GM19035 (cell line): ENCODE data around the gene ABRAXAS1.
"Not testable (repeated sequence)": the region's sequence is repeated elsewhere in the genome, so short reads cannot be mapped to it uniquely, and the experiment has no call there.

ENCODE experiments used
- ATAC-seq: cut with Tn5 transposase; IDR thresholded peaks from one replicate; pipeline ENCODE4 v1.9.1; 2021; ENCODE audit not compliant: unreplicated experiment

ABRAXAS1 gene

GRCh38 chr4:83484500-83485461, at the start of gene ABRAXAS1:
Gene ABRAXAS1 (minus strand): TSS chr4:83485100. CDS start chr4:83485072, 28 bp downstream.
- ATAC-seq = peak; percentile 96

DNA sequence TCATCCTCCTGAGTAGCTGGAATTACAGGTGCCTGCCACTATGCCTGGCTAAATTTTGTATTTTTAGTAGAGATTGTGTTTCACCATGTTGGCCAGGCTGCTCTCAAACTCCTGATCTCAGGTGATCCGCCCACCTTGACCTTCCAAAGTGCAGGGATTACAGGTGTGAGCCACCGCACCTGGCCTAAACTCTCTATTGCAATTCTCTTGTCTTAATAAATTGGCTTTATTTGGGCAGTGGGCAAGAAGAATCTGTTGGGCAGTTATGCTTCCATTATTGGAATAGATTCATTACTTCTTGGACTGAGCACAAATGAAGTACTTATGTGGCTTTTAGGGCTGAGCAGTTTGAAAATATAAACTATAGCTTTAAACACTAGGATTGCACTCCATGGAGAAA, 42.8 kb upstream of the ABRAXAS1 start:
- ATAC-seq = no peak

DNA sequence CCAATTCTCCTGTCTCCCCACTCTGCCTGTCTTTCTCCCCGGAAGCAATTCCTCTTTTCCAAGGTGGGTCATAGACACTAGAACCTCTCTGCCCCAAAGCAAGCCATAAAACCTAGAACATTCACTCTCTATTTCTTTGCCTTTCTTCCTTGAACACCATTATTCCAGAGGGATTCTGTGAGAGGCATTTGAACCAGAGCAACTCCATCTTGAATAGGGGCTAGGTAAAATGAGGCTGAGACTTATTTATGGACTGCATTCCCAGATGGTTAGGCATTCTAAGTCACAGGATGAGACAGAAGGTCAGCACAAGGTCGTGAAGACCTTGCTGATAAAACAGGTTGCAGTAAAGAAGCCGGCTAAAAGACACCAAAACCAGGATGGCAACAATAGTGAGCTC, 37.3 kb upstream of the ABRAXAS1 start:
- ATAC-seq = no peak

DNA sequence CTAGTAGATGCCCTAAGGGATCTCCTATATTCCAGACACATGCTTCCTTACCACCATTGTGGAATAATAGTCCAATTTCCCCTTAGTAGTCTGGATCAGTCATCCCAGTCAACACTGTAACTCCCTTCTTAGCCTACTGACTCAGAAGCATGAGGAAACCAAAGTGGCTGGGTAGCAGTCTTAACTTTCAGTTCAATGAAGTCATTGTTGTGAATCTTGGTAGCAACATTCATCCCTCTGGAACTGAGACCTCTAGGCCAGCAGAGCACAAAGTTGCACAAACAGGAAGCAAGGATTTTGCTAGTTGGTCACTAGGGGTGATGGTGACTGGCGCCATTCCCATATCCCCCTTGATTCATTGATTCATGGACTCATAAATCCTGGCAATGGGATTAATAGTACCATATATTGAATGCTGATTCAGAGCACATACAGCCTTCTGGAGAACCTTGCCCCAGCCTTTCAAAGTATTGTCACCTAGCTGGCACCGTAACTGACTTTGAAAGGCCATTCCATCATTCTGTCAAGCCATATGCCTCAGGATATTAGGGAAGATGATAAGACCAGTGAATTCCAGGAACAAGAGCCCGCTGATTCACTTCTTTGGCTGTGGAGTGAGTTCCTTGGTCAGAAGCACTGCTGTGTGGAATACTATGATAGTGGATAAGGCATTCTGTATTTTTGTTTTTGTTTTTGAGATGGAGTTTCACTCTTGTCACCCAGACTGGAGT, 31.3 kb upstream of the ABRAXAS1 start:
- no peak for ATAC-seq

DNA sequence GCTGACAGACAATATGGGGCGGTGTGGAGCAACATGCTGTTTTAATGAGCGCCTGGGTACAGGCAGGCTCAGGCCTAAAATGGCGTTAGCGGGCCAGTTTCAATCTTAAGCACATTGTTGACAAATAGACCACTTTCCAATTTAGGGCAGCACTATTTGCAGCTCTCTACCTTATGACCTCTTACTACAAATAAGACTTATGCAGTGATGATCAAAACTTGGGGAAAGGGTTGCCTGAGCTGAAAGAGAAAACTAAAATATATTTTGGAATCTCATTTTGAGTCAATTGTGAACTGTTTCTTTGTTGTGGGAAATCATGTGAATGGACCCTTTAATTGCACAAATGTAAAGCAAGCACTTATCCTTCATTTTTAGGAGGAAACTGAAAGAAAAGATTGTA, 25.5 kb upstream of the ABRAXAS1 start:
- ATAC-seq = no peak

DNA sequence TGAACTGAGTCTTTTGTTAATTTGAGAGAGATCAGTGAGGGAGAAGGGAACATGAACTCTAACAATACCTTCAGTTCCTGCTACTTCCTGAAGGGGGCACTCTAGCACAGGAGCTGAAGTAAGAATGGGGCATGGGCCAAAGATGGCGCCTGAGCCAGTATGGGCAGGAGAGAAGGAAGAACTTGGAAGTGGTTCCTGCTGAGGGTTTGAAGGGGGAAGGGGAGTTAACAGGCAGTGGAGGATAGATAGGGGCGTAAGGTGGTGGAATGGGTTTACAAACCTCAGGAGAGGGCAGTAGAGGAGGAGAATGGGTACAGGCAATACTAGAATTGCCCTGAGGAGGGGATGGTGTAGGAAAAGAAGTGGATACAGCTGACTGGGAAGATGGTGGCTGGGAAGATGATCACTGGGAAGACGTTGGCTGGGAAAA, 24.3 kb upstream of the ABRAXAS1 start:
- ATAC-seq = not testable (repeated sequence)

DNA sequence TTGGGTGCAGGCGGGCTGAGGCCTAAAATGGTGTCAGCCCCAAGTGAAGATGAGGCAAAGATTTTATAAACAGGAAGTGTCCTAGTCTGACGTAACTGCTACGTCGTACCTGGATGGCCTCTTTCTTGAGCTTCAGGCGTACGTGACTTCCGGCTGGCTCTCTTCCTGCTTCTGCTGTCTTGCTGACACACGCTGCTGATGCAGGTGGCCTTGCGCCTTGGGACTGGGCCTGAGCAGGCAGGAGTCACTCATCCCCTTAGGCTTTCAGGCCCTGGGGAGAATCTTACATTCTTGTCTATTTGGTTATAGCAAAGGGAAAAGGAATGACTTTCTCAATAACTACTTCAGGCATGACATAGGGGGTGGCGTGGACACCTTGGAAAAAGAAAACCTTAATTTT, 20.1 kb upstream of the ABRAXAS1 start:
- no peak for ATAC-seq

DNA sequence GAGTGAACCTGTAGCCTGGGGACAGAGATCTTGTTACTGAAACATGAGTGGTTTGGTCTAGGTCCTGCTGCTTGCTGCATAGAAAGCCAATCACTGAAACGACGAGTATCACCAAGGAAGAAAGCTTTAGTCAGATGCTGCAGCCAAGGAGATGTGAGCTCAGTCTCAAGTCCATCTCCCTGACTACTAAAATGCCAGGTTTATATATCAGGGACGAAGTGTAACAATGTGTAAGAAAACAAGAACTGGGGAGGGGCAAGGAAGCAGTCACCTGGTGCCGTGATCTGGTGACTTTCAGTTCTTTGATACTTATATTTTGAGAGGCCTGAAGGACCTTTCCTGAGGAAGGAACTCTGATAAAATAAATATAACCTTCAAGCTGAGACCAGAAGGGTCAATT, 19.6 kb upstream of the ABRAXAS1 start:
- no peak for ATAC-seq

GRCh38 chr4:83503974-83504373, 19.1 kb upstream of the ABRAXAS1 start:
- no peak for ATAC-seq

DNA sequence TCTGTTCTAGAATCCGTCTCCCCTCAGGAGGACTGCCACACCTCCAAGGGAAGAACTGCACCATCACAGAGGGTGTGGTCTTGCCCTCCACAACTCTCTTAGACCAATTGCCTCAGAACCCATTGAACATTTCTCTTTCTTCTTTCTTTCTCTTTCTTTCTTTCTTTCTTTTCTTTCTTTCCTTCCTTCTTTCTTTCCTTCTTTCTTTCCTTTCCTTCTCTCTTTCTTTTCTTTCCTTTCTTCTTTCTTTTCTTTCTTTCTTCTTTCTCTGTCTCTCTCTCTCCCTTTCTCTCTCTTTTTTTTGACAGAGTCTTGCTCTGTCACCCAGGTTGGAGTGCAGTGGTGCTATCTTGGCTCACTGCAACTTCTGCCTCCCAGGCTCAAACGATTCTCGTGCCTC, 16.8 kb upstream of the ABRAXAS1 start:
- ATAC-seq = not testable (repeated sequence)

DNA sequence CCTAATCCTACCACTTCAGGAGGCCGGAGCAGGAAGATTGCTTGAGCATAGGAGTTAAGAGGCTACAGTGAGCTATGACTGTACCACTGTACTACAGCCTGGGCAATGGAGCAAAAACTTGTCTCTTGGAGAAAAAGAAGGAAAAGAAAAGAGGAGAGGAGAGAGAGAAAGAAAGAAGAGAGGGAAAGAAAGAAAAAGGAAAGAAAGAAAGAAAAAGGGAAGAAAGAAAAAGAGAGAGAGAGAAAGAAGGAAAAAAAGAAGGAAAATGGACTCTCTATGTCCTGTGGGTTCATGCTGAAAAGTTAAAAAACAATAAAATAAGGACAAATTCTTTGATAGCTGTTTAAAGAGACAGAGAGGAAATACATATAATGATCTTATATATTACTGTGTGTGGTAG, 13.3 kb upstream of the ABRAXAS1 start:
- ATAC-seq = no peak

DNA sequence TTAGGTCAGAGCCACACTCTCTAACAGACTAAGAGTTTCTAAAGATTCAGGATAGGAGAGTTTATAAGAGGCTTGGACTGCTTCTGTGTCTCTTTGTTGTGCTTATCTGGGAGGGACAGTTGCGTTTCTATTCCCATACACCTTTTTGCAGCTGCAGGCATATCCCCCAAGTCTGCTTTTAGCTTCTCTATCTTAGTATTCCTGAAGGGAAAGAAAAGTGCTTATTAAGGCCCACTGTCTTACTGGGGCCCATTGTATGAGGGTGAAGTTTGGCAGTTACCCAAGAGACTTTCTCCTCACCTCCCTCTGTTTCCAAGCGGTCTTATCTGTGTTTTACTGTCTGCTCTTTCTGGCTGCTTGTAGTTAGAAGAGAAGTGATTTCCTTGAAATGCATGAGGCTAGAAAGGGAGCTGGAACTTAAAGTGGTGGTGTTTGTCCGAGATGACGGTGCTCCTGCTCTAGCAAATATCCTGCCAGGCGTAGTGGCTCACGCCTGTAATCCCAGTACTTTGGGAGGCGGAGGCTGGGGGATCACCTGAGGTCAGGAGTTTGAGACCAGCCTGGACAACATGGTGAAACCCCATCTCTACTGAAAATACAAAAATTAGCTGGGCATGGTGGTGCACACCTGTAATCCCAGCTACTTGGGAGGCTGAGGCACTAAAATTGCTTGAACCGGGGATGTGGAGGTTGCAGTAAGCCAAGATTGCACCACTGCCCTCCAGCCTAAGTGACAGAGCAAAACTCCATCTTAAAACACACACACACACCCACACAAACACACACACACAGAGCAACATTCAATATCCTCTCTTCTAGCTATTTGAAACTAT, 11.4 kb upstream of the ABRAXAS1 start:
- not testable (repeated sequence) for ATAC-seq

GRCh38 chr4:83490876-83491450, 6.1 kb upstream of the ABRAXAS1 start:
- ATAC-seq = no peak

- ATAC-seq = no peak
Observed at GRCh38 chr4:83489711-83490326, 4.9 kb upstream of the ABRAXAS1 start.

DNA sequence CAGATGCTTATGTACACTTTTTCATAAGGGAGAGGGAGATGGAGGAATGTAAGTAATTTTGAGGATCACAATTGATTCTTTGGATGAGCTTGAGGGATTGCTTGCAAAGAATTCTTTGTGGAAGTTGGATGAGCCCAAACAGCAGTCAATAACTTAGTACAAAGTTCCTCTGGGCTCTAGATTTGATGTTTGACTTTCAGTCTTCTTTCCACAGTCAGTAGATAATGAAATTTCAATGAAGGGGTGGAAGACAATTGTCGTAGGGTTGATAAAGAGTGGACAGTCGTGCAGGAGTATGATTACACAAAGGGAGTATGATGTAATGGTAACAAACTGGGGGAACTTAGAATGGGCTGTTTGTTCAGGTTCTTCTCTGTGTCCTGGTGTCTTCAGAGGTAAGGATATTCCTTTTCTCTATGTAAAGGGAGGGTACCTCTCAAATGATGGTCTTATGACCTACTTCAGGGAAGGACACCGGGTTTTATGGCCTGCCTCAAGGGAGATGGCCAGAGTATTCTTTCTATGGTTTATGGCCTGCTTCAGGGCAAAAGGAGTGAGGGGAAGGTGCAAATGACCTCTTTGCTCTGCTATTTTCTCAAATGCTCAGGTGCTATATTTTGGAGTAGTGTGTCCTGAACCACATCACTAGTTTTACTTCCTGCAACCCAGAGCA, 1.7 kb upstream of the ABRAXAS1 start:
- no peak for ATAC-seq

DNA sequence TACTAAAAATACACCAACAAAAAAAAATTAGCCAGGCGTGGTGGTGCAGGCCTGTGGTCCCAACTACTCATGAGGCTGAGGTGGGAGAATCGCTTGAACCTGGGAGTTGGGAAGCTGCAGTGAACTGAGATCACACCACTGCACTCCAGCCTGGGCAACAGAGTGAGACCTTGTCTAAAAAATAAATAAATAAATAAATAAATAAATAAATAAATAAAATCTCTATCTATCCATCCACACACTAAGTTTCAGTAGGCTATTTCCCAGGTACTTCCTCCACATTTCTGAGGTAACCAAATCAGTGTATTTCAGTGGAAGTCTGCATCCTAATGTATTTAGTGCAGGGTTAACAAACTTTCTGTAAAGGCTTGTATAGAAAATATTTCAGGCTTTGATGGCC, 10.9 kb downstream of the ABRAXAS1 start:
- no peak for ATAC-seq

GRCh38 chr4:83473423-83473822, 11.5 kb downstream of the ABRAXAS1 start:
- no peak for ATAC-seq

- ATAC-seq = no peak
Observed at GRCh38 chr4:83456184-83456501, 28.8 kb downstream of the ABRAXAS1 start.

GRCh38 chr4:83455281-83456183, 29.4 kb downstream of the ABRAXAS1 start, which contains the start of the genes HELQ and MRPS18C:
Gene HELQ (minus strand): TSS chr4:83455823. CDS start chr4:83455693, 130 bp downstream.
Gene MRPS18C (plus strand): TSS chr4:83456058. CDS start chr4:83456078, 20 bp downstream.
- ATAC-seq = peak; percentile 97
